LNCAP (cell line): Measurements from ENCODE around the gene TMX3.
A peak's percentile ranks its signal among the peaks of the same experiment; 100 is the strongest.

Experiments
- TF ChIP-seq, protein P1 (sequence below): fragments of 450-650 bp; IDR thresholded peaks from 2 replicates; pipeline ENCODE4 v1.5.1; 2017; ENCODE audit warnings: mild to moderate bottlenecking

The TMX3 gene

DNA sequence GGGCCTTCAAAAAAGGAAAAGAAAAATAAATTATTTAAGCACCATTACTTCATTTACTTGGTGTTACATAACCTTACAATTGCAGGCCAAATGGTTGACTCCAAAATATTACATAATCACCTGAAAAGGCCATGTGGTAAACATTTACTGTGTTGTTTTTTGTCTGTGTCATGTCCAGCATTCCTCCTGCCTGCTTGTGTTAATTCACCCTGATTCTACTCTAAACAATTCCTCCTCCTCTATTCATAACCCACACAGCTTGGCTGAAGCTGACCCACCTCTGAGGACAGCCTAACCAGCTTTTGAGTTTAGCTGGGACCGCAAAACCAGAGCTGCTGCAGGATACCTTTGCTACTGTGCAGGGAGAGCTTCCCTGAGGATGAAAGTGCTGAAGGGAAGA is 35.4 kb downstream of the TMX3 start:
- TF ChIP-seq, protein P1, sequence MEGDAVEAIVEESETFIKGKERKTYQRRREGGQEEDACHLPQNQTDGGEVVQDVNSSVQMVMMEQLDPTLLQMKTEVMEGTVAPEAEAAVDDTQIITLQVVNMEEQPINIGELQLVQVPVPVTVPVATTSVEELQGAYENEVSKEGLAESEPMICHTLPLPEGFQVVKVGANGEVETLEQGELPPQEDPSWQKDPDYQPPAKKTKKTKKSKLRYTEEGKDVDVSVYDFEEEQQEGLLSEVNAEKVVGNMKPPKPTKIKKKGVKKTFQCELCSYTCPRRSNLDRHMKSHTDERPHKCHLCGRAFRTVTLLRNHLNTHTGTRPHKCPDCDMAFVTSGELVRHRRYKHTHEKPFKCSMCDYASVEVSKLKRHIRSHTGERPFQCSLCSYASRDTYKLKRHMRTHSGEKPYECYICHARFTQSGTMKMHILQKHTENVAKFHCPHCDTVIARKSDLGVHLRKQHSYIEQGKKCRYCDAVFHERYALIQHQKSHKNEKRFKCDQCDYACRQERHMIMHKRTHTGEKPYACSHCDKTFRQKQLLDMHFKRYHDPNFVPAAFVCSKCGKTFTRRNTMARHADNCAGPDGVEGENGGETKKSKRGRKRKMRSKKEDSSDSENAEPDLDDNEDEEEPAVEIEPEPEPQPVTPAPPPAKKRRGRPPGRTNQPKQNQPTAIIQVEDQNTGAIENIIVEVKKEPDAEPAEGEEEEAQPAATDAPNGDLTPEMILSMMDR: no peak

DNA sequence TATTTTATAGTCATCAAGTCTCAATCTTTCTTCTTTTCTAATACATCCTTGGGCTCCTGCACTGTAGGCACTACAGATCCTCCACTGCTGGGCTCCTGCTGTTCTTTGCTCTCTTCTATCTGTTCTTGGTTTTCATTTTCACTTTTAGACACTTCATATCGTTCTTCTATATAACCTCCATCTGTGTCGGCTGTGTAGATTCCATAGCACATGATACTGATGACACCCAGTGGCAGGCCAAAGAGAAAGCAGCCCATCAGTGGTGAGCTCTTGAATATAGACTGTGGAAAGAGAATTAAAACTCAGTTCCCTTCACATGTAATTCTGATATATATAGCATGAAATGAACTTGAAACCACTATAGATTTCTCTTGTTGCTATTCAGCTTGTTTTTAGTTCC is 38.0 kb downstream of the TMX3 start:
- TF ChIP-seq, protein P1: peak; percentile 40; the same call in 1 of the 2 replicates

DNA sequence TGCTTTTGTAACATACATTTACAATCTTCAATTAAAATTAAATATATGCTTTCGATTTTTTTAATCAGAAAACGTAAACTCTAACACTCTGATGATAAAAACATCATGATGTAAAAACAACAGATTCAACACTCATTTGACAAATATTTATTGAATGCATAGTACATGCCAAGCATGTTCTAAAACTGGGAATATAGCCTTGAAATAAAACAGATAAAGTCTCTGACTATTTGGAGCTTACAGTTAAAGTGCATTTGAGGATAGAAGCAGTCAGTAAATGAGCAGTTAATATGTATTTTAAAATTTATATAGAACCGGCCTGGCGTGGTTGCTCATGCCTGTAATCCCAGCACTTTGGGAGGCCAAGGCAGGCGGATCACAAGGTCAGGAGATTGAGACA is 47.8 kb downstream of the TMX3 start:
- TF ChIP-seq, protein P1: no peak

GRCh38 chr18:68666381-68666780 is 48.5 kb downstream of the TMX3 start:
- TF ChIP-seq, protein P1: no peak

- TF ChIP-seq, protein P1: no peak
These were observed 49.3 kb downstream of the TMX3 start for GRCh38 chr18:68665628-68666027.

DNA sequence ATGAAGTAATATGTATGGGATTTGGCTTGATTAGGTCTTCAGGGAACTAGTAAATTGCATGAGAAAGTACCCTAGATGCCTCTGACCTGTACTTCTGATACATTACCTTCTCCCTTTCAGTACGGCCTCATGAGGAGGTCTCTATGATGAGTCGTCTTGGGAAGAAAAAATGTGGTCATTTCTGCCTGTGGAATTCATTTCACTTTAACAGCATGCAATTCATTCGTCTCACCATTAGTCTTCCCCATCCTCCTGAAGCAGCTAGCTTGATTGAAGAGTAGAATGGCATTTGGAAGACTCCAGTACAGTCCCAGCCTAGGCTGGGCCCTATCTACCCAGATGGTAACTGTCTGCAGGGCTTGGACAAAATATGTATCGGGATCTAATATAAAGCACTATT is 52.2 kb downstream of the TMX3 start:
- TF ChIP-seq, protein P1: no peak

DNA sequence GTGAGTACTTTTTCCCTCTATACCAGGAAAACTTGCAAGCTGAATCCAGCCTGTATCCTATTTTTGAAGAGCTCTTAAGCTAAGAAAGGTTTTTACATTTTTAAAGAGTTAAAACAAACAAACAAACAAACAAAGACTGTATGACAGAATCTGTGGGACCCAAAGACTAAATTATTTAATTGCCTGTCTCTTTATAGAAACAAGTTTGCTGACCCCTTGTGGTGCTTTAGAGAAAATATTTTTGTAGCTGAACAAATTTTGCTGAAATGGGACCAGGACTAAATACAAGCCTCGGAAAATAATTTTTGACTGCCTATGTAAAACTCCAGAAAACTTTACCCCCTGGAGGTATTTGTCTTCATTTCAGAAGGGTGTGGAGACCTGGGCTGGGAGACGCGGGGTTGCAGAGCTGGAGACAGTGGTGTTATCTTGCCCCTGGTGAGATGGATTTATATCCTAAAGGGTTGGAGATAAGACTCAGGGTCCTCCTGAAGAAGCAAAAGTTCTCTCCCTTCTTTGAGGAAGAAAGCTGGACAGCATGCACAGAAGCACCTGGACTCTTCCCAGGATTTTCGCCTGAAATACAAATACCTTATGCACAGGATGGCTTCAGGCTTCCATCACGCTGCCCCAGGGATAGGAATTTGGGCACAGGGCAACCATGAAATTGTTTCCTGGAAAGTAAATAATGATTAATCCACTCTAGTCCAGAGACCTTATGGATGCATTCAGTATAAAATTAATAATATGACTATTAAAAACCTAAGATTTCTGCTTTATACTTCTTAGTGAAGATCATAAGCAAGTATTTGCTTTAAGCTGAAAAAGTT is 54.3 kb downstream of the TMX3 start:
- TF ChIP-seq, protein P1: peak; percentile 63
